Measurements from ENCODE around the gene TOPBP1.

TOPBP1 gene

GRCh38 chr3:133606342-133606741 lies 55.4 kb downstream of the TOPBP1 start:
- DNase-seq = no peak

DNA sequence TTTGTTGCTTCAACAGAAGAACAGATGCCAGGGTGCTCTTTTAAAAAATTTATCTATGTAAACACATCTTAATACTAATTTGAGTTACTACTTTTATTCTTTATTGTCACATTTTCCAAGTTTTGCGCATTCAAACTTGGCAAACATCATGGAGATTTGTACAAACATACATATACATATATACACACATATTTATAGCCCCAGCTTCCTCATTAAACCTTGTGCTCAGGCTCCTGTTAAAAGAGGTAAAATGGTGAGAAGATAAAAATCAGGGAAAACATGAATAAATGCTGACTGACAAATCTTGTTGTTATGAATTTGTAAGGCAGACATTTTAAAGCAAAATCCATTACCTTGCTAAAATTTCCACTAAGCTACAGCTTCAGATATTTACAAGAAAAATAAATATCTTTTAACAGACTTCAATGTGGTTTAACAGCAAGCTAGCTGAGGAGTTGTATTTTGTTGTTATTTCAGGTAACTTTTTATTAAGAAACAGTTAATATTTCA lies 61.1 kb downstream of the TOPBP1 start:
- no peak for DNase-seq

GRCh38 chr3:133599280-133599679 lies 62.5 kb downstream of the TOPBP1 start:
- no peak for DNase-seq

GRCh38 chr3:133598405-133598804 lies 63.3 kb downstream of the TOPBP1 start:
- DNase-seq = no peak

GRCh38 chr3:133595341-133595740 lies 66.4 kb downstream of the TOPBP1 start:
- no peak for DNase-seq

DNA sequence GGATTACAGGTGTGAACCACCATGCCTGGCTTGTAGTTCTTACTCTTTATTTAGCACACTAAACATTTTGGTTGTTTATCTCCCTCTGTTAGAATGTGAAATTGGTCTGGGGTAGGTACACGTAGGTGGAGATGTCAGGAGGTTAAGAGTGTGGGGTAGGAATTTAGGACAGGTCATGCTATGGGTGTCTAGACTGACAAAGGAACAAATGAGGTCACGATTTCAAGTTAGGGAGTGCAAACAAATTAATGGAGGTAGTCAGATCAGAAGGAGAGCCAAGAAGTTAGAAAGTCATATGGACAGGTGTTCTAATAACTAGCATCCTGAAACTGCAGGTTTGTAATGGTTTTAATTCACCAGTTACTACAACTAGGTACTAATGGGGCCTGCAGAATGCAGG lies 68.5 kb downstream of the TOPBP1 start:
- DNase-seq = no peak

- no peak for DNase-seq
Observed at GRCh38 chr3:133592843-133593242, 68.9 kb downstream of the TOPBP1 start.

DNA sequence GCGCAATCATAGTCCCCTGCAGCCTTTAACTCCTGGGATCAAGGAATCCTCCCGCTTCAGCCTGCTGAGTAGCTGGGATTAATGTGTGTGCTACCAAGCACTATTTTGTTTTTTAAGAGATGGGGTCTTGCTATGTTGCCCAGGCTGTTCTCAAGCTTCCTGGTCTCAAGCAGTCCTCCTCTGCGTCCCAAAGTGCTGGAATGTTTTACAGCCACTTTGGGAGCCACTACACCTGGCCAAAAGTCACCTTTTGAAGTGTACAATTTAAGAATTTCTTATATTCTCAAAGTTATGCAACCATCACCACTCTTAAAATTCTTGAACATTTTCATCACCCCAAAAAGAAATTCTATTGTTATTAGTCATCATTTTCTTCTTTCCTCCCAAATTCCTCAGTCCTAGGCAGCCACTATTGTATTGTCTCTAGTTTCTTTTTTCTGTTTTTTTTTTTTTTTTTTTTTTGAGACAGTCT lies 70.4 kb downstream of the TOPBP1 start:
- DNase-seq = no peak

GRCh38 chr3:133589503-133589902 lies 72.2 kb downstream of the TOPBP1 start:
- no peak for DNase-seq

- no peak for DNase-seq
Observed at GRCh38 chr3:133588784-133589465, 72.8 kb downstream of the TOPBP1 start.

DNA sequence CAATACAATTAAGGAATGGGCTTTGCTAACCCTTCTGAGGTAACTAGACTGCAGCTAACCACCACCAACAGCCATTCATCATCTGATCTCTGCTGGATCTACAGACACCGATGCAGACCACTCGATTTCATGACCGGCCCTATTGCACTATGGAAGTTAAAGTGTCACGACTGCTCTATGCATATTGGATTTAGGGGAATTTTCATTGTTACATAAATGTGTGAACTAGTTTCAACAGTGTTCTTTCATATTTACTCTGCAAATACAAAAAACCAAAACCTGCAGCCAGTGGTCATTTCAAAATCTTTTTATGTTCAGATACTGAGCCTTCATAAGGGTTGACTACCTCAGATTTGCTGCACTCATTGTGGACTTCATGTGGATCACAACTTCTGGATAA lies 73.7 kb downstream of the TOPBP1 start:
- no peak for DNase-seq

- DNase-seq = no peak
Observed at GRCh38 chr3:133583396-133583795, 78.3 kb downstream of the TOPBP1 start.

DNA sequence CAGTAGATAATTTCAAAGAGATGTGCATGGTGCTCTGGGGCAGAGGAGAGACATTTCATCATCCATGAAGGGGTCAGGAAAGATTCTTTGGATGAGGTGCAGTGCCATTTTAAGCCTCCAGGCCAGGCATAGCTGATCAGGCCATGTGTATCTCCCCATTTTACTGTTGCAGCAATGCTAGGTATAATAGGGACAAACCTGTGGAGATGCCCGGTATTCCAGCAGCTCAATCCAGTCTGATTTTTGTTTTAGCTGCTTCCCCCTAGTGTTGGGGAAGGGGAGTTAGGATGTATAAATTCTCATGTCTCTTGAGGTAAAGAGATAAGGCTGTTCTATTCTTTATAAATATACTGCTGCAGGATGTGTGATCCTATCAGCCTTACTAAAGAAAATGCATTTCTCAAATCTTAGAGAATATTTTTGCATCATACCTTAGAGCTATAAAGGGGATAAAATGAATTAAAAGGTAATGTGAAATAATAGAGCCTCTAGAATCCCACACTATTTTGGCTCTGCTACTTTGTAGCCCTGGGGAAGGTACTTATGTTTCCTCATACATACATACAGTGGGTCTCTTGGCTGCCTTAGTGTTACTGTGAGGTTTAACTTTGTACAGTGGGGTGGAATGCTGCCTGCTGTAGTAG lies 83.1 kb downstream of the TOPBP1 start:
- no peak for DNase-seq

DNA sequence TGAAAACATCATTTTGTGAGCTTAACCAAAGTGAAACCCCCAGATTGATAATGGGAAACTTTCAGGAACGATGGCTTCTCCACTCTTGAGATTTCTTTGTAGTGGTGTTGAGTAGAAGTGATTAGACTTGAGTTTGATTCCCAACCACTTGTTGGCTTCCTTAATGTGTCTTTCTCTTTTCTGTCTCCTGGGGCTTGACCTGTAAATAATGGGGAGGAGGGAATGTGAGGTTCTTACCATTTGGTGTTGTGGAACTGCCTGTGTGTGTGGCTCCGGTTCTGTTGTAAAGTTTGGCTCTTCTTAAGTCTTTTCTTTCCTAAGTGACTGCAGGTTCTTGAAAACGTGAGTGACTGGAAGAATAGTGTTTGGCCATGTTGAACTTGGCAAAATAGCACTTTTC lies 85.6 kb downstream of the TOPBP1 start:
- no peak for DNase-seq

- no peak for DNase-seq
Observed at GRCh38 chr3:133575086-133575485, 86.7 kb downstream of the TOPBP1 start.

- no peak for DNase-seq
Observed at GRCh38 chr3:133574260-133574881, 87.4 kb downstream of the TOPBP1 start.

- no peak for DNase-seq
Observed at GRCh38 chr3:133573629-133574194, 88.0 kb downstream of the TOPBP1 start, which contains the start of gene CDV3. Gene CDV3 (plus strand): TSS chr3:133573686. CDS start chr3:133574045, 359 bp downstream.

DNA sequence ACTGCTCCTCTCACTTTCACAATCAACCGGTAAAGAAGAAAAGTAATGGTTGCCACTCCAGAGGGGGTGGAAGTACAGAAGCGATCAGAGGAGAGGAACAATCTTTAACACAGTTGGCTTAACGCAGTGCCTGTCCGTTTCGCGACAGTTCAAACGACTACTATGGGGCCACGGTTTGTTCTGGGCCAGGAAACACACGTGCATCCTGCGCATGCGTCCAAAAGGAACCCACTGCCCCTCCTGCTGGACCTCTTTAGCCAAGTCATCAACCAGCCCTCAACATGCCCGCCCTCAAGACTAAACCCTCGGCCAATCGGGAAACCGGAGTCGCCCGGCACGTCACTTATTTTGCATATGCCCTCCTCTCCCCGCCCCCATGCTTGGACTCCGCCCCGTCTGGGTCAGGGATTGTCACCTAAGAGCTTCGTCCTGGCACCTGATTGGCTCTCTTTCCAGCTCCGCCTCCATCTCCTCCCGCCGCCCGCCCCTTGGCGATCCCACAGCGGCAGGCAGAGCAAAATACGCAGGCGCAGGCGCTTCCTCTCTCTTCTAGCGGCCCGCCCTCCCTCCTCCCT lies 88.6 kb downstream of the TOPBP1 start:
- no peak for DNase-seq

GRCh38 chr3:133572158-133573053 lies 89.3 kb downstream of the TOPBP1 start:
- no peak for DNase-seq

DNA sequence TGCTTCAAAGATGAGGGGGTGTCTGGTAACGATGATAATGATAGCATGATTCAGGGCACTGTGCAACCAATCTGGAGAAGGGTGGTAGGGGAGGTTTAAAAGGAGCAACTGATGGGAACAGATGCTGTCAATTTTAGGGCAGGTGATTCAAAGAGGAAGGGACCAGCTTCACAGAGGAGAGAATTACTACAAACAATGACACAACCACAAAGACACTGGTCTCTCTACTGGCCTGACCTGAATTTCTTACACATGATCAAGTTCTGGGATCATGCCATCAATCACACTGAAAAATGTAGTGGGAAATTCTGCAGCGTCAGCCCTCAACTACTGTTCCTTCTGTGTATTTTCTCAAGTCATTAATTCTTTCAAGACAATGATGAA lies 90.8 kb downstream of the TOPBP1 start:
- no peak for DNase-seq

GRCh38 chr3:133570139-133570936 lies 91.4 kb downstream of the TOPBP1 start:
- no peak for DNase-seq
